HEK293 (cell line): Measurements from ENCODE around the gene AKAP6.

Experiments used
- CTCF ChIA-PET: fragments of 350-600 bp; formaldehyde crosslinking; extraction: SDS; loops from one replicate; lab custom pipeline; 2021; ENCODE audit warnings: antibody characterized with exemption; lab: Yijun Ruan, JAX
- POLR2A ChIA-PET: fragments of 300-600 bp; formaldehyde crosslinking; extraction: SDS; loops from one replicate; lab custom pipeline; 2020; ENCODE audit warnings: antibody characterized with exemption, inconsistent platforms; lab: Yijun Ruan, JAX
- H3K27ac ChIP-seq: fragments of 200-500 bp; sonication (Bioruptor generic); 2 replicates; pipeline ENCODE4 v1.5.1; 2014; ENCODE audit warnings: low read depth, low read length, control low read depth, inconsistent platforms; ENCODE audit errors: extremely low read depth
- H3K36me3 ChIP-seq, 2 experiments: fragments of 200-500 bp in 1 of 2; sonication (Bioruptor generic) in 1 of 2; 1 replicate in 1 of 2; 2 replicates in 1 of 2; pipeline ENCODE4 v1.5.1; 2014 to 2017; ENCODE audit warnings: inconsistent platforms in 2 of 2, low read length in 2 of 2; ENCODE audit not compliant: control insufficient read depth in 2 of 2, insufficient read depth in 1 of 2
- H3K4me1 ChIP-seq: fragments of 200-500 bp; sonication (Bioruptor generic); 2 replicates; pipeline ENCODE4 v1.5.1; 2014; ENCODE audit warnings: mild to moderate bottlenecking, low read length, inconsistent platforms; ENCODE audit not compliant: control insufficient read depth, insufficient read depth
- H3K4me3 ChIP-seq: 2 replicates; pipeline ENCODE4 v1.5.1; 2011; ENCODE audit warnings: low read depth, mild to moderate bottlenecking, control low read depth, low read length, moderate library complexity
- H3K9me3 ChIP-seq: fragments of 200-500 bp; sonication (Bioruptor generic); 2 replicates; pipeline ENCODE4 v1.5.1; 2014; ENCODE audit warnings: low read depth, low read length, inconsistent platforms; ENCODE audit not compliant: control insufficient read depth, insufficient read depth
- BCL11A ChIP-seq: fragments of 450-650 bp; formaldehyde crosslinking; IDR thresholded peaks from 2 replicates; pipeline ENCODE4 v1.5.1; 2016; ENCODE audit warnings: low read depth, missing biosample characterization, missing genetic modification characterization
- GFI1B ChIP-seq: fragments of 450-650 bp; formaldehyde crosslinking; IDR thresholded peaks from 2 replicates; pipeline ENCODE4 v1.5.1; 2016; ENCODE audit warnings: missing biosample characterization, missing genetic modification characterization
- GLI2 ChIP-seq: fragments of 450-650 bp; formaldehyde crosslinking; IDR thresholded peaks from 2 replicates; pipeline ENCODE4; 2017; ENCODE audit warnings: missing biosample characterization, missing genetic modification characterization, low read depth, borderline replicate concordance
- KLF7 ChIP-seq: fragments of 450-650 bp; formaldehyde crosslinking; IDR thresholded peaks from 2 replicates; pipeline ENCODE4 v1.5.1; 2016; ENCODE audit warnings: missing biosample characterization, missing genetic modification characterization, borderline replicate concordance
- OSR2 ChIP-seq: fragments of 450-650 bp; formaldehyde crosslinking; IDR thresholded peaks from 2 replicates; pipeline ENCODE4 v1.5.1; 2016; ENCODE audit warnings: missing biosample characterization, missing genetic modification characterization
- PATZ1 ChIP-seq: fragments of 450-650 bp; formaldehyde crosslinking; IDR thresholded peaks from 2 replicates; pipeline ENCODE4 v1.5.1; 2016; ENCODE audit warnings: missing biosample characterization, missing genetic modification characterization
- REPIN1 ChIP-seq: fragments of 450-650 bp; formaldehyde crosslinking; IDR thresholded peaks from 2 replicates; pipeline ENCODE4 v1.5.1; 2017; ENCODE audit warnings: missing biosample characterization, missing genetic modification characterization, low read depth
- TSHZ1 ChIP-seq: fragments of 450-650 bp; formaldehyde crosslinking; IDR thresholded peaks from 2 replicates; pipeline ENCODE4 v1.5.1; 2016; ENCODE audit warnings: missing biosample characterization, missing genetic modification characterization, borderline replicate concordance
- WT1 ChIP-seq: fragments of 450-650 bp; formaldehyde crosslinking; IDR thresholded peaks from 2 replicates; pipeline ENCODE4 v1.5.1; 2016; ENCODE audit warnings: missing biosample characterization, missing genetic modification characterization
- ZBTB8A ChIP-seq: fragments of 450-650 bp; formaldehyde crosslinking; IDR thresholded peaks from 2 replicates; pipeline ENCODE4 v1.5.1; 2016; ENCODE audit warnings: missing biosample characterization, missing genetic modification characterization
- ZFP37 ChIP-seq: fragments of 450-650 bp; formaldehyde crosslinking; IDR thresholded peaks from 2 replicates; pipeline ENCODE4 v1.5.1; 2016; ENCODE audit warnings: missing biosample characterization, missing genetic modification characterization
- ZFP41 ChIP-seq: fragments of 450-650 bp; formaldehyde crosslinking; IDR thresholded peaks from 2 replicates; pipeline ENCODE4 v1.5.1; 2016; ENCODE audit warnings: missing biosample characterization, missing genetic modification characterization, borderline replicate concordance
- ZIC2 ChIP-seq: fragments of 450-650 bp; formaldehyde crosslinking; IDR thresholded peaks from 2 replicates; pipeline ENCODE4 v1.5.1; 2016; ENCODE audit warnings: missing biosample characterization, missing genetic modification characterization
- ZNF169 ChIP-seq: fragments of 450-650 bp; formaldehyde crosslinking; IDR thresholded peaks from 2 replicates; pipeline ENCODE4 v1.5.1; 2016; ENCODE audit warnings: missing biosample characterization, missing genetic modification characterization
- ZNF175 ChIP-seq: fragments of 450-650 bp; formaldehyde crosslinking; IDR thresholded peaks from 2 replicates; pipeline ENCODE4 v1.5.1; 2016; ENCODE audit warnings: missing biosample characterization, missing genetic modification characterization
- ZNF266 ChIP-seq: fragments of 450-650 bp; formaldehyde crosslinking; IDR thresholded peaks from 2 replicates; pipeline ENCODE4 v1.5.1; 2016; ENCODE audit warnings: missing biosample characterization, missing genetic modification characterization, low read depth
- ZNF274 ChIP-seq, 2 experiments: fragments of 200-500 bp in 1 of 2; fragments of 450-650 bp in 1 of 2; sonication (Bioruptor generic) in 1 of 2; formaldehyde crosslinking in 1 of 2; IDR thresholded peaks; 2 replicates each; pipeline versions ENCODE4 v1.5.1 to v1.6.1; 2014 to 2016; ENCODE audit warnings: borderline replicate concordance in 1 of 2, inconsistent platforms in 1 of 2, low read length in 1 of 2, missing biosample characterization in 1 of 2, missing genetic modification characterization in 1 of 2
- ZNF555 ChIP-seq: fragments of 450-650 bp; formaldehyde crosslinking; conservative IDR thresholded peaks from 2 replicates; pipeline ENCODE4 v1.5.1; 2017; ENCODE audit warnings: missing biosample characterization, mild to moderate bottlenecking, missing genetic modification characterization, inconsistent platforms
- ZNF571 ChIP-seq: fragments of 450-650 bp; formaldehyde crosslinking; IDR thresholded peaks from 2 replicates; pipeline ENCODE4 v1.5.0; 2017; ENCODE audit warnings: missing biosample characterization, missing genetic modification characterization
- ZNF580 ChIP-seq: fragments of 450-650 bp; formaldehyde crosslinking; IDR thresholded peaks from 2 replicates; pipeline ENCODE4 v1.5.1; 2016; ENCODE audit warnings: missing biosample characterization, missing genetic modification characterization
- ZNF596 ChIP-seq: fragments of 450-650 bp; IDR thresholded peaks from 2 replicates; pipeline ENCODE4 v1.5.0; 2018; ENCODE audit warnings: missing biosample characterization, mild to moderate bottlenecking, missing genetic modification characterization, moderate library complexity
- ZNF623 ChIP-seq: fragments of 450-650 bp; formaldehyde crosslinking; IDR thresholded peaks from 2 replicates; pipeline ENCODE4 v1.5.1; 2016; ENCODE audit warnings: missing biosample characterization, missing genetic modification characterization
- ZNF626 ChIP-seq: fragments of 450-650 bp; sonication (Bioruptor Pico); formaldehyde crosslinking; IDR thresholded peaks from 2 replicates; pipeline ENCODE4 v1.5.1; 2018; ENCODE audit warnings: missing biosample characterization, missing genetic modification characterization, inconsistent platforms
- ZNF629 ChIP-seq: fragments of 450-650 bp; formaldehyde crosslinking; IDR thresholded peaks from 2 replicates; pipeline ENCODE4 v1.5.1; 2017; ENCODE audit warnings: missing biosample characterization, missing genetic modification characterization
- ZNF645 ChIP-seq: fragments of 450-650 bp; formaldehyde crosslinking; IDR thresholded peaks from 2 replicates; pipeline ENCODE4; 2016; ENCODE audit warnings: missing biosample characterization, missing genetic modification characterization
- ZNF660 ChIP-seq: fragments of 450-650 bp; IDR thresholded peaks from 2 replicates; pipeline ENCODE4 v1.5.1; 2018; ENCODE audit warnings: missing biosample characterization, mild to moderate bottlenecking, missing genetic modification characterization
- ZNF792 ChIP-seq: fragments of 450-650 bp; formaldehyde crosslinking; IDR thresholded peaks from 2 replicates; pipeline ENCODE4 v1.5.1; 2016; ENCODE audit warnings: missing biosample characterization, missing genetic modification characterization
- TF ChIP-seq, protein P1 (sequence below): fragments of 450-650 bp; formaldehyde crosslinking; IDR thresholded peaks from 2 replicates; pipeline ENCODE4 v1.5.1; 2016; ENCODE audit warnings: missing biosample characterization, missing genetic modification characterization

The AKAP6 gene

GRCh38 chr14:32428875-32429274 is 99.8 kb downstream of the AKAP6 start:
- Histone ChIP-seq H3K9me3 (no peaks in the 10 kb centered on the region), H3K27ac (no peak overlapping the region), H3K36me3 (no peaks in the 10 kb centered on the region), H3K4me1 (peaks cover 23% of the 10 kb centered on the region), H3K4me3 (no peak overlapping the region)
- ChIA-PET CTCF (interaction anchor here (0.5 to 0.8 kb wide), 2 partner anchors 85 to 1446 kb away, joined by 3 to 5 read pairs; no protein-coding TSS in a partner anchor), POLR2A (no interaction called here)
- TF ChIP-seq ZNF274 (IDR thresholded peaks at IDR 0.05; ENCODE audit: low read length) (no peak), ZNF274 (tag by site-specific recombination; IDR thresholded peaks at IDR 0.05; ENCODE audit: borderline replicate concordance) (no peak), GFI1B (tag by site-specific recombination) (no peak), TSHZ1 (tag by site-specific recombination) (no peak), ZNF629 (tag by site-specific recombination) (no peak), ZNF792 (tag by site-specific recombination) (no peak), ZNF660 (tag by site-specific recombination) (no peak), PATZ1 (no peak), ZNF175 (no peak), OSR2 (tag by site-specific recombination) (no peak), ZNF169 (tag by site-specific recombination) (no peak), ZBTB8A (tag by site-specific recombination) (no peak), ZNF266 (tag by site-specific recombination) (no peak), REPIN1 (no peak), KLF7 (no peak), WT1 (no peak), ZNF555 (tag by site-specific recombination) (no peak), ZNF580 (tag by site-specific recombination) (no peak), ZNF596 (tag by site-specific recombination) (no peak)
- TF ChIP-seq, protein P1, sequence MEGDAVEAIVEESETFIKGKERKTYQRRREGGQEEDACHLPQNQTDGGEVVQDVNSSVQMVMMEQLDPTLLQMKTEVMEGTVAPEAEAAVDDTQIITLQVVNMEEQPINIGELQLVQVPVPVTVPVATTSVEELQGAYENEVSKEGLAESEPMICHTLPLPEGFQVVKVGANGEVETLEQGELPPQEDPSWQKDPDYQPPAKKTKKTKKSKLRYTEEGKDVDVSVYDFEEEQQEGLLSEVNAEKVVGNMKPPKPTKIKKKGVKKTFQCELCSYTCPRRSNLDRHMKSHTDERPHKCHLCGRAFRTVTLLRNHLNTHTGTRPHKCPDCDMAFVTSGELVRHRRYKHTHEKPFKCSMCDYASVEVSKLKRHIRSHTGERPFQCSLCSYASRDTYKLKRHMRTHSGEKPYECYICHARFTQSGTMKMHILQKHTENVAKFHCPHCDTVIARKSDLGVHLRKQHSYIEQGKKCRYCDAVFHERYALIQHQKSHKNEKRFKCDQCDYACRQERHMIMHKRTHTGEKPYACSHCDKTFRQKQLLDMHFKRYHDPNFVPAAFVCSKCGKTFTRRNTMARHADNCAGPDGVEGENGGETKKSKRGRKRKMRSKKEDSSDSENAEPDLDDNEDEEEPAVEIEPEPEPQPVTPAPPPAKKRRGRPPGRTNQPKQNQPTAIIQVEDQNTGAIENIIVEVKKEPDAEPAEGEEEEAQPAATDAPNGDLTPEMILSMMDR, result no peak

DNA sequence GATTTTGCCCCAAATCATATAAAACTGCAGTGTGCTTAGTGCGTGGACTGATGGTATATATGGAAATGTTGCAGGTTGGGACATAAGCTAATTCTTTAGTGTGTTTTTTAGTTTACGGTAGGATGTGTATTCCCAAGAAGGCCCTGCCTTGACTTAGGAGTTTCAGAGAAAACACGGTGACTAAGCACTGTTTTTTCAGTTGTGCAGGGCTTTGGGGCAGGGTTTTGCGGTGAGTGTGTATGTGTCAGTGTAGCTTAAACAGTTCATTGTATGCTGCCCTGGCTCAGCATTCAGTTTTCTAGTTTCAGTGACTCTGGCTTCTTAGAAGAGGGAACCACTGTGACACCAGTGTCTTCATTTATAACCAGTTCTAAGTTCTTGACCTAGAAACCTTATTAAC is 101.2 kb downstream of the AKAP6 start:
- peaks cover 23% of the 10 kb centered on the region for H3K4me1 ChIP-seq
- H3K9me3 ChIP-seq, result no peaks in the 10 kb centered on the region
- no peaks in the 10 kb centered on the region for H3K36me3 ChIP-seq
- no peak overlapping the region for H3K4me3 ChIP-seq
- CTCF ChIA-PET, result interaction anchor here (1.2 kb wide), 1 partner anchor 48 kb away, joined by 4 read pairs; no protein-coding TSS in a partner anchor
- POLR2A ChIA-PET, result no interaction called here
- H3K27ac ChIP-seq, result no peak overlapping the region
- TF ChIP-seq GFI1B (tag by site-specific recombination) (no peak), ZNF629 (tag by site-specific recombination) (no peak), ZFP41 (tag by site-specific recombination) (no peak), ZNF580 (tag by site-specific recombination) (no peak), GLI2 (no peak), ZNF571 (tag by site-specific recombination) (no peak), BCL11A (no peak), ZFP37 (no peak), ZNF623 (no peak), ZNF626 (tag by site-specific recombination) (no peak), ZIC2 (tag by site-specific recombination) (no peak), ZNF645 (tag by site-specific recombination) (no peak)
